HL-60 (cell line): Measurements from ENCODE around the gene OR8B3.
"Not testable (repeated sequence)": the region's sequence is repeated elsewhere in the genome, so short reads cannot be mapped to it uniquely, and the experiment has no call there.

Experiments
- POLR2AphosphoS5 ChIP-seq: IDR thresholded peaks from 2 replicates; pipeline ENCODE4 v1.6.1; 2012; ENCODE audit warnings: low read depth
- REST ChIP-seq: IDR thresholded peaks from 2 replicates; pipeline ENCODE4 v1.6.1; 2012; ENCODE audit warnings: low read depth; ENCODE audit not compliant: insufficient replicate concordance
- TF ChIP-seq, protein P1 (sequence below): IDR thresholded peaks from one replicate; pipeline ENCODE4 v1.5.1; 2011; ENCODE audit warnings: low read length, control low read depth, inconsistent platforms; ENCODE audit not compliant: insufficient read depth

DNA sequence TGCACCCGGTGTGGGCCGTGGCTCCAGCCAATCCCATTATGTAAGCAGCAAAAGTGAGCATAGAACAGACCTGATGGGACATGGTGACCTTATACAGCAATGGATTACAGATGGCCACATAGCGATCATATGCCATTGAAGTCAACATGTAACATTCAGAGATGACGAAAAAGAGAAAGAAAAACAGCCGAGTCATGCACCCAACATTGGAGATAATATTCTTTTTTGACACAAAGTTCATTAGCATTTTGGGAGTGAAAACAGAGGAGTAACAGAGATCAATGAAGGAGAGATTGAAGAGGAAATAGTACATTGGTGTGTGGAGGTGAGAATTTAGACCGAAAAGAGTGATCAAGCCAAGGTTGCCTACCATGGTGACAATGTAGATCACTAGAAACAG, 16.0 kb downstream of the OR8B3 start:
- TF ChIP-seq, protein P1, sequence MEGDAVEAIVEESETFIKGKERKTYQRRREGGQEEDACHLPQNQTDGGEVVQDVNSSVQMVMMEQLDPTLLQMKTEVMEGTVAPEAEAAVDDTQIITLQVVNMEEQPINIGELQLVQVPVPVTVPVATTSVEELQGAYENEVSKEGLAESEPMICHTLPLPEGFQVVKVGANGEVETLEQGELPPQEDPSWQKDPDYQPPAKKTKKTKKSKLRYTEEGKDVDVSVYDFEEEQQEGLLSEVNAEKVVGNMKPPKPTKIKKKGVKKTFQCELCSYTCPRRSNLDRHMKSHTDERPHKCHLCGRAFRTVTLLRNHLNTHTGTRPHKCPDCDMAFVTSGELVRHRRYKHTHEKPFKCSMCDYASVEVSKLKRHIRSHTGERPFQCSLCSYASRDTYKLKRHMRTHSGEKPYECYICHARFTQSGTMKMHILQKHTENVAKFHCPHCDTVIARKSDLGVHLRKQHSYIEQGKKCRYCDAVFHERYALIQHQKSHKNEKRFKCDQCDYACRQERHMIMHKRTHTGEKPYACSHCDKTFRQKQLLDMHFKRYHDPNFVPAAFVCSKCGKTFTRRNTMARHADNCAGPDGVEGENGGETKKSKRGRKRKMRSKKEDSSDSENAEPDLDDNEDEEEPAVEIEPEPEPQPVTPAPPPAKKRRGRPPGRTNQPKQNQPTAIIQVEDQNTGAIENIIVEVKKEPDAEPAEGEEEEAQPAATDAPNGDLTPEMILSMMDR = not testable (repeated sequence)
- TF ChIP-seq REST, POLR2AphosphoS5: not testable (repeated sequence)
